NOMO-1 (cell line): ENCODE results near the gene PDXK.
A peak's percentile ranks its signal among the peaks of the same experiment; 100 is the strongest.

ENCODE experiments used
- DNase-seq, 2 experiments: peaks; one replicate each; lab custom pipeline; 2025; ENCODE audit not compliant: unreplicated experiment in 2 of 2; lab: John Stamatoyannopoulos, UW

Gene PDXK

DNA sequence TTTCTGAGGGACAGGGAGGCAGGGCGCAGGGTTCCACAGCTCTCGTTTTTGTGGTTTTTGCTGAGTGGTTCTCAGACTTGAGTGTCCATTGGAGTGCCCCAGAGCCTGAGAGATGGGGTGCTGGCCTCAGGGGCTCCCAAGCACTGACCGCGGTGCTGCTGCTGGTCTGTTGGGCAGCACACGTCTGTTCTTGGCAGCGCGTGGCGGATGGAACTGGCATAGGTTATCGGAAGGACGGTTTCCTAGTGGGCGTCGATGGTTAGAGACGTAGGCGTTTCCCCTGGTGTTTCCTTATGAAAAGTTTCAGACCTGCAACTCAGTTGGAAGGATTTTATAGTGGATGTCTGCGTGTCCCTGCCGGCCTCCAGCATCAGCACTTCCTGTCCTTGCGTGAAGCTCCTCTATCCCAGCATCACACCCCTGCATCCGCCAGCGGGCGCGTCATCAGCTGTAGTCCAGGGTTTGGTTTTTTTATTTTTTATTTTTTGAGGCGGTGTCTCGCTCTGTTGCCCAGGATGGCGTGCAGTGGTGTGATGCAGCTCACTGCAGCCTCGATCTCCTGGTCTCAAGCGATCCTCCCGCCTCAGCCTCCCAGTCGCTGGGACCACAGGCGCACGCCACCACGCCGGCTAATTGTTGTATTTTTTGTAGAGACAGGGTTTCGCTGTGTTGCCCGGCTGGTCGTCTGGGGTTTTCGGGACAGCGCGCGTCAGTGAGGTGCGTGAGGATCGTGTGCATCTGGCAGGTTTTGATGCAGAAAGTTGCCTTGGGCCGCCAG lies 82.3 kb downstream of the PDXK start:
- no peak for DNase-seq

DNA sequence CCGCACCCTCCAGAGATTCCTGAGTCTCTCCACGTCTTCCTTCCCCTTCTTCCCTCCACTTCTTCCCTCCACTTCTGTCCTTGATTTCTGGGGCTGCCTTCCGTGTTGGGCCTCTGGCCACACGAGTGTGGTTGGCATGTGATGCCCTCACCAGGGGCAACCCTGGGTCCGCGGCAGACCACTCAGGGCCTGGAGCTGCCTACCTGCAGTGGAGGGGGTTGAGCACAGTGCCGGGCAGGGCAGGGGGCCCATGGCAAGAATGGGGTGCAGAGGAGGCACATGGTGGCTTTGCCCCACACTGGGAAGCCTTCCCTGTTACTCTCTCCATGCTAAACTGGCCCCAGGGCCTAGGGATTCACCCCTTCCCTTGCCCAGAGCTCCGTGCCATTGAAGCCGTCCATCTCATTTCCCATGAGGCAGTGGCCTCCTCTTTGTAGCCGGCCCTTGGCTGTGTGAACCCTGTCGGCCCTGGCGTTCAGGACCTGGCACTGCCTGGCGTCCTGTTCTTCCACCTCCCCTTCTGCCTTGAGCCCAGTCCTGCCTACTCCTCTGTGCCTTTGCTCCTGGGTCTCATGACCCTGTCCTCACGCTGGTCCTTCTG lies 83.9 kb downstream of the PDXK start:
- no peak for DNase-seq

DNA sequence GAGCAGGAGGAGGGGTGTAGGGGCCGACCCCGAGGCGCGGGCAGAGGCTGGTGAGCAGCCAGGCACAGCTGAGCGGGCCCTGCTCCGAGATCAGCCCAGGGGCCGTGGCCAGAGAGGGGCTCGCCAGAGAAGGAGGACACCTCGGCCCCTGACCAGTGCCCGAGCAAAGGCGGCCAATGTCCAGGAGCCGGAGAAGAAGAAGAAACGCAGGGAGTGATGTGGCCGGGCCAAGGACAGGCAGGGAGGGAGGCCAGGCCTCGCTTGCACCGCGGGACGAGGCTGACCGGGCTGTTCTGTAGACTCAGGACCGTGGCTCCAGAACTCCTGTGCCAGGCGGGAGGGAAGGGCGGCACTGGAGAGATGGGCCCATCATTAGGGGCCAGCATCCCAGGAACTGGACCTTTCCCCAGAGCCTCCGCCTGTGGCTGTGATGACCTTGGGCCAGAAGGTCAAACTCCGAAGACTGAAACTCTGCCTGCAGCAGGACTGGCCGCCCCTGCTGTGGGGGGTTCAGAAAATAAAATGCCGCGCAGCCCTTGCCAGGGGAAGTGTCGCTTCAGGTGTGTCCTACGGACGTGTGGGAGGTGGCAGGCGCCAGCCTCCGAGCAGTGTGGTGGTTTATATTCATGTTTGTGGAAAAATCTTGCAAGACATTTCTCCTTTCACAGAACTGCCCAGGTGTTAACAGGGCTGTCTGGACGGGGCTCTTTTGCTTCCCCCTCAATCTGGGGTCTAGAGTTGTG lies 84.8 kb downstream of the PDXK start:
- no peak for DNase-seq

DNA sequence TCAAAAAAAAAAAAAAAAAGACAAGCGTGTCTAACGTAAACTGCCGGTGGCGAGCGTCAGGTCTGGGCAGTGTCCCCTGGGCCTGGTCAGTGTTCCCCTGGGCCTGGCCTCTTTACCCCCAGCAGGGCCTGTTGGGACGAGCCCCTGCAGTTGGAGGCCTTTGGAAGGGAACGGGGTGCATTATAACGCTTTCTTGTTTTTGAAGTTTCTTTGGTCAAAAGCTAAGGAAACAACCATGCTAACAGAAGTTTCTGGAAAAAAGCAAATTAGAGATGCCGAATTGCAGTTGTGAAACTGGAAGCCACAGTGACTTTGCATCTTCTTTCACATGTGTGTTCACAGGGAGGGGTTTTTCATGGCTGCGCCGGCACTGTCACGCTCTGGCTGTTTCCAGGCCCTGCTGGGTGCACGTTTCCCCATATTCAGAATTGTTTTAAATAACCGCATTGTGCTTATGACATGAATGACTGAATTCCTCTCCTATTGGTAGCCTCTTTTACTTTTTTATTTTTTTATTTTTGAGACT lies 86.4 kb downstream of the PDXK start:
- DNase-seq: peak; percentile 83 to 91

DNA sequence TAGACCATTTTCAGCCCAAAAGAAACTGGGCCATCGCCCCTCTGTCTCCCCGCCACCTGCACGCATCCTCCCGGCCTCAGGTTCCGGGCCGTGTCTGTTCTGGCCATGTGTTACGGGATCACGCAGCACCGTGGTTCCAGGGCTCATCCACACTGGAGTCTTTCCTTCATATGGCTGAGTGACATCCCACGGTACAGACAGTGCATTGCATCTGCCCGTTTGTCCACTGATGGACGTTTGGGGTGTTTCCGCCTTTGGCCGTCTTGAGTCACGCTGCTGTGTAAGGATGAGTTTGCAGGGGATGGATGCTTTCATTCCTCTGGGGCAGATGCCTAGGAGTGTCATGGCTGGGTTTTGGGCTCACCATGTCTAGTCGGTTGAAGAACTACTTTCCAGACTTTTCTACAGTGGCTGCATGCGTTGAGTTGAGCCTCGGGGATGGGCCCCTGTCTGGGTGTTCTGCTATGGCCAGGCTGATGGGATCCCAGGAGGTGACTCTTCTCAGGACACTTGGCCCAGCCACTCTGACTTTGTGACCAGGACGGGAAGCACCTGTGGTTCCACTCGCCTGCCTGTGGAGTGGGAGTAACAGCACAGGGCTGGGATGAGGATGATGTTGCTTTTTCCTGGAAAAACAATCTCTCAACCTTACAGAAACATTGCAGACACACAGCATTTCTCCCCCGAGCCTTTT lies 87.2 kb downstream of the PDXK start:
- no peak for DNase-seq

DNA sequence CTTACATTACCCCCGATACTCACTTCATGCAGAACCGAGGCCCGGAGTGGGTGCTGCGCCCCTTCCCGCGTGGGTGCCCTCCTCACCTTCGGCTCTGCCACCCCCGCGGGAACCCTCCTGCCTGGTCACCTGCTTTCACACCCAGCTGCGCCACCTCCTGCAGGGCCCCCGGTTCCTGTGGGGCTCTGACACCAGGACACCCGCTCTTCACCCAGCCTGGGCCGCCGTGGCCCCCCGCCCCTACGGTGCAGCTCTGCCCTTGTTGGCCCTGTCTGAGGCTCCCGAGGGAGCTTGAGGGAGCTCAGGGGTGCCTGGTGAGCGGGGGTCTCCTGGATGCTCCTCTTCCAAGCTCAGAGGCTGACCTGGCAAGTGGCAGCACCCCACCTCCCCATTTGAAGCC lies 89.4 kb downstream of the PDXK start:
- DNase-seq: no peak

DNA sequence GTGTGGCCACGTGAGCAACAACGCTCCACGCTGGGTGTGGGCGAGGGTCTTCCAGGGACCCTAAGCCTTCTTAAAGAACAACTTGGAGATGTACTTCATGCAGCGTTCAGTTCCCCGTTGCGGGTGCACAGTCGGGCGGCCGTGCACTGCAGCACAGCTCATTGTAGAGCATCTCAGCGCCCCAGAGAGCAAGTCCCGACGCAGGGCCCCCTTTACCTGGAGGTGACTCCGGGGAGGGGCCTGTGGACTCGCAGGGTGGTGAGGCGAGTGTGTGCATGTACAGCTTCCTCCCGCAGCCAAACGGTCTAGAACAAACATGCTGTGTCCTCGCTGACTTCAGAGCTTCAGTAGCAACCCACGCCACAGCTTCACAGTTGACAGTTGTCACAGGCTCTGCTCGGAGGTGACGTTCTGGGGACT lies 89.9 kb downstream of the PDXK start:
- DNase-seq: no peak

DNA sequence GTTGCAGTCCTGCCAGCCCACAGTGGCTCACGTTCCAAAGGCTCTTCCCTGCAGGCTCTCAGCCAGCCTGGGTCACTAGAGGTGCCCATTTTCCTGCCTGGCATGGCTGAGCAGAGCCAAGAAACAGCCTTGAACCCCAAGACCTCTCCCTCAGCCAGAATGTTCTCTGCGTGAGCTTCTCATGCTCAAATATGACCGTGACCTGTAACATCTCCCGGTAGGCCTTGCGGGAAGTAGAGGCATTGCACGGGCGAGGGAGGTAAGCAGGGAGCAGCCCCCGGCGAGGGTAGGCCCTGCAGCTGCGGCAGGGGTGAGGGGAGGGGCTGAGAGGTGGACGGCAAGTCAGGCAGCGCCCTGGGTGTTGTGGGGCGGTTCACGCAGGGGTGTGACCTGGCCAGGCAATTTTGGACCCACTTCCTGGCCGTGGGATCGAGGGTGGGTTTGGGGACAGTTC lies 90.4 kb downstream of the PDXK start:
- no peak for DNase-seq

DNA sequence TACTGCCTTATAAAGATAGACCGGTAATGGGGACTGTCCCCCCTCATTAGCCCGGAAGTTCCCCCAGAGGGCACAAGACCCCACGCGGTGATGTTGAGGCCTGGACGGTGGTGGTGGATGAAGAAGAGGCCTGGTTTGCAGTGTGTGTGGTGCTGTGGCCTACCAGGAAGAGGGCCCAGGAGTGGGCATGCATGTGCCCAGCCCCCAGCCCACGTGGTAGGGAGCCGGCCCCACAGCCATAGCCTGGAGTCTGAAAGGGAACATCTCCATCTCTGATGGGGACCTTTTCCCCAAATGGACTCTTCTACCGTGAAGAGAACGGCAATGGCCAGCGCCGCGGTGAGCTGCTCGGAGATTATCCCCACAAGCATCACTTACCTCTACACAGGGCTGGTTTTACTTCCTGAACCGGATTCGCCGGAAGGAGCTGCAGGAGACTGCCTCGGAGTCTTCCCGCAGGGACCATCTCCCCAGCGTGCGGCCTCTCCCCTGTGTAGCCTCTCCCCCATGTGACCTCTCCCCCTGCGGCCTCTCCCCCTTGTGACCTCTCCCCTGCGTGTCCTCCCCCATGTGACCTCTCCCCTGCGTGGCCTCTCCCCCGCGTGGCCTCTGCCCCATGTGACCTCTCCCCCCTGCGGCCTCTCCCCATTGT lies 91.0 kb downstream of the PDXK start:
- no peak for DNase-seq

DNA sequence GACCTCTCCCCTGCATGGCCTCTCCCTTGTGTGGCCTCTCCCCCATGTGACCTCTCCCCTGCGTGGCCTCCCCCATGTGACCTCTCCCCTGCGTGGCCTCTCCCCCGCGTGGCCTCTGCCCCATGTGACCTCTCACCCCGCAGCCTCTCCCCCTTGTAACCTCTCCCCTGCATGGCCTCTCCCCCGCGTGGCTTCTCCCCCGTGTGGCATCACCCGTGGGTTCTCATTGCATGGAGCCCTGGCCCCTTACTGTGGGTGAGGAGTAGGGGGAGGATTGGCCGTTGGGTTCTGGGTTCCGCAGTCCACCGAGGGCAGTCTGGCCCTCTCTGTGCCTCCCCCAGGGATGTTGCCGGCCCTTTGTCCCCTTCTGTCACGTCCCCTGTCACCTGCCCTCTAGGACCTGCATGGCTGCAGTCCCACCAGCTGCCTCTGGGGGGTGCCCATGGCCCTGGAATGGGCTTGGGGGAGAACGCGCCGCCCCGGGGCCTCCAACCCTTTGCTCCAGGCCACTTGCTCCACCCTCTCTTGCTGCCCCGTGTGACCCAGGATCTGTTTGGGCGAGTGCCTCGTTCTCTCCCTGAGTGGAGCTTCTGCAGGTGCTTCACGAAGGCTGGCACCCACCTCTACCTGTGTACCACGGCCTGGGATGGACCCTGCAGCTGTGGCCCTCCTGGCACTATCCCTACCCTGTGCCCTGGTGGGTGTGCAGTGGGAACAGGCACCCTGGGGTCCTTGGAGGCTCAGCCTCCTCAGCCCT lies 91.8 kb downstream of the PDXK start:
- DNase-seq: peak; percentile 87 to 89

DNA sequence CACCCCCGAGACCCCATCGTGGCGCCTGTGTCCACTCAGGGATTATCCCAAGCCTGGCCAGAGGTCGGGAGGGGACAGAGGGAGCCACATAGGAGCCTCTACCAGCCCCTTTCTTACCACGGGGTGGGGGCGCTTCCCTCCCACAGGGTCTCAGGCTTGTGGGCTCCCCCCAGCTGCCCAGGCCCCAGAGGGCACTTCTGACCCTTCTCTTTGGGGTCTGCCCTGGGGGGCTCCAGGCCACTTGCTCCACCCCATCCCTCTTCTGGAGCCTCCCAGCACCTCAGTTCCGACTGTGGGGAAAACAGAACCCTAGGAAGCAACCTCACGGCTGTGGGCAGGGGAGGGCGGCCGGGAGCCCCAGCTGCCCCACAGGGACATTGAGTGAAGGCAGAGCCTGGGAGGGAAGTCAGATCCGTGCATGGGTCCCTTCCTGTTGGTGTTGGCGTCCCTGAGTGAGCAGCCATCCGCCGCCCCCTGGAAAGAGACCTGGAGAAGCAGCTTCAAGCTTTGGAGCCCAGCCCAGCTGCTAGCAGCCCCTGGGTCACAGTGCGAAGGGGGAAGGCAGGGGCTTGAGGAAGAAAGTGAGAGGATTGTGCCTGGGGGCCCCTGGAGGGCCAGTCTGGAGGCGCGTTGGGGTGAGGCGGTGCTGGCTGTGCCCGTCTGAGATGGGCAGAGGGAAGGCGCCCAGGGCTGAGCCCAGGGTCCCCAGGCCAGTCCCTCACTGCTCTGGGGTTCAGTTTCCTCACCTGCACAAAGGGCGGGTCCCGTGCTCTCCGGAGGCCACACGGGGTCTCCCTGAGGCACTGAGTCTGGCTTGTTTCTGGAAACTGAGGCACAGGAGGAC lies 92.6 kb downstream of the PDXK start:
- DNase-seq: peak in 1 of 2 experiments; percentile 8
